Spleen (tissue), 7 donors: ENCODE measurements around the gene RFXAP.

Experiments
- POLR2AphosphoS5 ChIP-seq, 3 donors: sonication (generic); formaldehyde crosslinking; IDR thresholded peaks; one replicate each; pipeline ENCODE4 v1.5.1; 2017; ENCODE audit warnings: antibody characterized with exemption in 3 of 3
- TF ChIP-seq, protein P1 (sequence below), 11 experiments: fragments of 200-600 bp in 7 of 11; fragments of 450-650 bp in 4 of 11; sonication (generic) in 4 of 11; IDR thresholded peaks in 8 of 11; conservative IDR thresholded peaks in 3 of 11; 1 replicate in 7 of 11; 2 replicates in 4 of 11; pipeline versions ENCODE4 v1.4.0 to v1.8.0; 2016 to 2021; ENCODE audit warnings: antibody characterized with exemption in 11 of 11, inconsistent platforms in 4 of 11, mild to moderate bottlenecking in 1 of 11
- donor health status: DM: no; HTN: no; CAD: no; lungs with moderate emphysema.
- donor health status: DM: no; HTN: no; CAD: no.
- donor health status: DM: no; HTN: no; CAD: no.

GRCh38 chr13:36850790-36851438 is 31.9 kb downstream of the RFXAP start:
- TF ChIP-seq, protein P1, sequence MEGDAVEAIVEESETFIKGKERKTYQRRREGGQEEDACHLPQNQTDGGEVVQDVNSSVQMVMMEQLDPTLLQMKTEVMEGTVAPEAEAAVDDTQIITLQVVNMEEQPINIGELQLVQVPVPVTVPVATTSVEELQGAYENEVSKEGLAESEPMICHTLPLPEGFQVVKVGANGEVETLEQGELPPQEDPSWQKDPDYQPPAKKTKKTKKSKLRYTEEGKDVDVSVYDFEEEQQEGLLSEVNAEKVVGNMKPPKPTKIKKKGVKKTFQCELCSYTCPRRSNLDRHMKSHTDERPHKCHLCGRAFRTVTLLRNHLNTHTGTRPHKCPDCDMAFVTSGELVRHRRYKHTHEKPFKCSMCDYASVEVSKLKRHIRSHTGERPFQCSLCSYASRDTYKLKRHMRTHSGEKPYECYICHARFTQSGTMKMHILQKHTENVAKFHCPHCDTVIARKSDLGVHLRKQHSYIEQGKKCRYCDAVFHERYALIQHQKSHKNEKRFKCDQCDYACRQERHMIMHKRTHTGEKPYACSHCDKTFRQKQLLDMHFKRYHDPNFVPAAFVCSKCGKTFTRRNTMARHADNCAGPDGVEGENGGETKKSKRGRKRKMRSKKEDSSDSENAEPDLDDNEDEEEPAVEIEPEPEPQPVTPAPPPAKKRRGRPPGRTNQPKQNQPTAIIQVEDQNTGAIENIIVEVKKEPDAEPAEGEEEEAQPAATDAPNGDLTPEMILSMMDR (IDR thresholded peaks at IDR 0.05 in 8 of 11, conservative IDR thresholded peaks at IDR 0.05 in 3 of 11), result no peak
- TF ChIP-seq POLR2AphosphoS5 (IDR thresholded peaks at IDR 0.05), result no peak
